WERI-Rb-1 (cell line): ENCODE data around the gene CLDND2.

Source experiments
- DNase-seq: peaks from one replicate; pipeline ENCODE4 v3.0.0-alpha.2; 2020
- H3K27ac ChIP-seq: fragments of 250-450 bp; sonication (Bioruptor Pico); 2 replicates; pipeline ENCODE4 v1.5.1; 2020; ENCODE audit warnings: mild to moderate bottlenecking, moderate library complexity
- H3K27me3 ChIP-seq: fragments of 250-450 bp; sonication (Bioruptor Pico); 2 replicates; pipeline ENCODE4 v1.5.1; 2021; ENCODE audit warnings: mild to moderate bottlenecking, low read depth, moderate library complexity; ENCODE audit not compliant: insufficient read depth, severe bottlenecking
- H3K36me3 ChIP-seq: fragments of 250-450 bp; sonication (Bioruptor Pico); 2 replicates; pipeline ENCODE4 v1.5.1; 2020; ENCODE audit warnings: mild to moderate bottlenecking, moderate library complexity
- H3K4me3 ChIP-seq: 2 replicates; pipeline ENCODE4 v1.5.1; 2011; ENCODE audit warnings: low read depth, mild to moderate bottlenecking, control low read depth, low read length
- H3K9me3 ChIP-seq: fragments of 250-450 bp; sonication (Bioruptor Pico); 2 replicates; pipeline ENCODE4 v1.5.1; 2021; ENCODE audit warnings: mild to moderate bottlenecking, moderate library complexity; ENCODE audit not compliant: severe bottlenecking
- TF ChIP-seq, protein P1 (sequence below): IDR thresholded peaks from 2 replicates; pipeline ENCODE4 v1.5.1; 2011; ENCODE audit warnings: low read depth, mild to moderate bottlenecking, control low read depth, inconsistent platforms, low read length

Gene CLDND2

DNA sequence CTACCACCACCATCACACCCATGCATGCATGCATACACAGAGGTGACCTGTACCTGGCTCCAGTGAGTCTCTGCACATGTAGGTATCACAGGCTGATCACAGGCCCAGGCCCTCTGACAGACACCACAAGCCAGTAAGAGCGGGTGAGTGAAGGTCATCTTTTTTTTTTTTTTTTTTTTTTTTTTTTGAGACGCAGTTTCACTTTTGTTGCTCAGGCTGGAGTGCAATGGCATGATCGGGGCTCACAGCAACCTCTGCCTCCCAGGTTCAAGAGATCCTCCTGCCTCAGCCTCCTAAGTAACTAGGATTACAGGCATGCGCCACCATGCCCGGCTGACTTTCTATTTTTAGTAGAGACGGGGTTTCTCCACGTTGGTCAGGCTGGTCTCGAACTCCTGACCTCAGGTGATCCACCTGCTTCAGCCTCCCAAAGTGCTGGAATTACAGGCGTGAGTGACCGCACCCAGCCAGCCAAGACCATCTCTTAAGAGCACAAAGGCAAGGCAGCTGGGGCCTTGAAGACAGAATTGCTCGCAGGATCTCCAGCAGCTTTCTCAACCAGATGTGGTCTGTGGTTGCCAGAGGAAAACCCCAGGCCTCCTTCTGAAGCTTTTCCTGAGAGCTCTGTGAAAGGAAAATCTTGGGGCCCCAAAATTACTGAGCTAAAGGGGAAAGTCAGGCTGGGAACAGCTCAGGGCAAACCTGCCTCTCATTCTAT lies 6.9 kb upstream of the CLDND2 start:
- no peaks in the 10 kb centered on the region for H3K36me3 ChIP-seq
- no peak overlapping the region for H3K4me3 ChIP-seq
- H3K9me3 ChIP-seq: no peaks in the 10 kb centered on the region
- TF ChIP-seq, protein P1, sequence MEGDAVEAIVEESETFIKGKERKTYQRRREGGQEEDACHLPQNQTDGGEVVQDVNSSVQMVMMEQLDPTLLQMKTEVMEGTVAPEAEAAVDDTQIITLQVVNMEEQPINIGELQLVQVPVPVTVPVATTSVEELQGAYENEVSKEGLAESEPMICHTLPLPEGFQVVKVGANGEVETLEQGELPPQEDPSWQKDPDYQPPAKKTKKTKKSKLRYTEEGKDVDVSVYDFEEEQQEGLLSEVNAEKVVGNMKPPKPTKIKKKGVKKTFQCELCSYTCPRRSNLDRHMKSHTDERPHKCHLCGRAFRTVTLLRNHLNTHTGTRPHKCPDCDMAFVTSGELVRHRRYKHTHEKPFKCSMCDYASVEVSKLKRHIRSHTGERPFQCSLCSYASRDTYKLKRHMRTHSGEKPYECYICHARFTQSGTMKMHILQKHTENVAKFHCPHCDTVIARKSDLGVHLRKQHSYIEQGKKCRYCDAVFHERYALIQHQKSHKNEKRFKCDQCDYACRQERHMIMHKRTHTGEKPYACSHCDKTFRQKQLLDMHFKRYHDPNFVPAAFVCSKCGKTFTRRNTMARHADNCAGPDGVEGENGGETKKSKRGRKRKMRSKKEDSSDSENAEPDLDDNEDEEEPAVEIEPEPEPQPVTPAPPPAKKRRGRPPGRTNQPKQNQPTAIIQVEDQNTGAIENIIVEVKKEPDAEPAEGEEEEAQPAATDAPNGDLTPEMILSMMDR: no peak
- no peak overlapping the region for H3K27ac ChIP-seq
- no peaks in the 10 kb centered on the region for H3K27me3 ChIP-seq
- DNase-seq: no peak

DNA sequence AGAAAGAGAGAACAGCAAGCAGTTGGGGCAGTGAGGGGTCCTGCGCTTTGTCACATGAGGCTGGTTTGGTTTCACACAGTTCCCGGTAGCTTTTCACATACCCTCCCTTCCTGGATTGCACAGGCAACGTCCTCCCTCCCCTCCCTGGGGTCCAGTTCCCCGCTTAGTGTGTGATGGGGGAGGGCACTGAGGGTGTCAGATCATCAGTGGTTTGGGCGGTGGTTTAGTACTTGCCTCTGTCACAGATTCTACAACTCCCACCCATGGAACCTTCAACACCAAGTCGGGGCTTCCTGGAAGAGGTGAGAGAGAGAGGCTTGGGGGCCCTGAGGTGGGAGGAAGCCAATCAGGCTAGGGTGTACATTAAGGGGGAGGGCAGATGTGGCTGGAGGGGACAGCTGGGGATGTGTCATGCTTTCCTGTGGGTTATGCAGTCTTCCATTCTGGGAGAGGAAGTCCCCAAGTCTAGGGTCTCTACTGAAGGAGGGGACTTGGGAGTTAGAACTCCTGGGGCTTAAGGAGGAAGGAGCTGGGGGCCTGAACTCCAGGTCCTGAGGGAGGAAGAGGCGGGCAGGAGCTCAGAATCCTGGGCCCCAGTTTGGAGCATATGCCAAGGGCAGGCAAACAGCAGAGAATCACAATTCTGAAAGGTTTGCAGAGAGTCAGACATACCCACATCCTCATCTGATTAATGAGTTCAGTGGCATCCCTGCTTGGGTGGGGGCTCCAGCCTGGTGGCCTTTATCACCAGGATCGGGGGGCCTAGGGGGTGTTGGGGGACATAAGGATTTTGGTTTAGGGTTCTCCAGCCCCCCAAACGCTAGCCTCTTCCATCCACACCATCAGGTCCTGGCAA lies 4.1 kb upstream of the CLDND2 start, which contains the start of gene NKG7:
TSS of gene NKG7 (minus strand) at position 6 of the 856 bp plus-strand sequence. CDS start 119 bp downstream, outside the sequence.
- no peak within 1 kb of the TSS for H3K27ac ChIP-seq
- no peaks in the 10 kb centered on the region for H3K9me3 ChIP-seq
- no peaks in the 10 kb centered on the region for H3K27me3 ChIP-seq
- no peak for DNase-seq
- TF ChIP-seq, protein P1: no peak
- no peaks in the 10 kb centered on the region for H3K36me3 ChIP-seq
- no peak within 1 kb of the TSS for H3K4me3 ChIP-seq

DNA sequence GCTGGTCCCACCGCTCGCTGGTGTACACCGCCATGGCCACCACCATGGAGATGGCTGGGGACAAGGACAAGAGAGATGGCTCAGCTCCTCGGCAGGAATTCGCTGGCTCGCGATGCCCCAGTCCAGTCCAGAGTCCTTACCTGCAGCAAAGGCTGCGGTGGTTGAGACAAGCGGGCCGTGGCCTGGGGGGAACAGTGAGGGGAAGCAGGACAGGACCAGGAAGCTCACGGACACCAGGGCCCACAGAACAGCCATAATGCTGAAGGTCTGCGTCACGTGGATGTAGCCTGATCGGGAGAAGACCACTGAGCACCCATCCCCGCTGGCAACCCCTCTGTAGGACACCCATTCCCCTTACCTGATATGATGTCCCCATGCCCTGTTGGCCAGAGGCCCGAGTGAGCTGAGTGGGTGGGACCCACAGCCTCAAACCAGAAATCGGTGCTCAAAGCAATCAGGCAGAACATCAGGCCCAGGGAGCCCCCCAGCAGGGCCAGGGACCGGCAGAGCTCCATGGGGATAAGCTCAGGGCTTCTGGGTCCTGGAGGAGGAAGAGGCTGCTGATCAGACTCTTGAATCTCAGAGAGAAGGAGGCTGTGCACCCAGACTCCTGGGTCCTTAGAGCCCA lies 3.3 kb upstream of the CLDND2 start:
- Histone ChIP-seq H3K9me3 (no peaks in the 10 kb centered on the region), H3K27ac (no peak overlapping the region), H3K27me3 (no peaks in the 10 kb centered on the region), H3K36me3 (no peaks in the 10 kb centered on the region), H3K4me3 (no peak overlapping the region)
- DNase-seq: no peak
- TF ChIP-seq, protein P1: no peak

DNA sequence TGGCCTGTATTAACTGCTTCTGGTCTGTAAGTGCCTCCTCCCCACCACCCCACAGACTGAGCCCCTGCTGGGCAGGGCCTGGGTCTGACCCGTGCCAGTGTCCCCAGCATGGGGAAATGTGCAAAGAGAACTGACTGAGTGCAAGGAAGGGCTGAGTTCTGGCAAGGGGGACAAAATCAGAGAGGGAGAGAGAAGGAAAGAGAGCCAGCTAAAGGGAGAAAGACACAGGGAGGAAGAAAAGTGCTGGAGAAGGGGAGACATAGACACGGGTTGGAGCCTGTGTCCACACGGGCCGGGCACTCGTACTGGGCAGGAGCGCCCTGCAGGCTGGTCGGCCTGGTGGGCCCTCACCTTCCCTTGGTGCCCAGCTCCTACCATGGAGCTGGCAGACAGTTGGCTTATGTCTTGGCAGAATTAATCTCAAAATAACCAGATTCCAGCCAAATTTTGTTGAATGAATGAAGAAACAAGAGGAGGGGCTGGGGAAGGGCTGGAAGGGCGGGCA lies 2.4 kb upstream of the CLDND2 start:
- no peak for DNase-seq
- Histone ChIP-seq H3K27me3 (no peaks in the 10 kb centered on the region), H3K36me3 (no peaks in the 10 kb centered on the region), H3K4me3 (no peak overlapping the region), H3K27ac (no peak overlapping the region), H3K9me3 (no peaks in the 10 kb centered on the region)
- TF ChIP-seq, protein P1: no peak

DNA sequence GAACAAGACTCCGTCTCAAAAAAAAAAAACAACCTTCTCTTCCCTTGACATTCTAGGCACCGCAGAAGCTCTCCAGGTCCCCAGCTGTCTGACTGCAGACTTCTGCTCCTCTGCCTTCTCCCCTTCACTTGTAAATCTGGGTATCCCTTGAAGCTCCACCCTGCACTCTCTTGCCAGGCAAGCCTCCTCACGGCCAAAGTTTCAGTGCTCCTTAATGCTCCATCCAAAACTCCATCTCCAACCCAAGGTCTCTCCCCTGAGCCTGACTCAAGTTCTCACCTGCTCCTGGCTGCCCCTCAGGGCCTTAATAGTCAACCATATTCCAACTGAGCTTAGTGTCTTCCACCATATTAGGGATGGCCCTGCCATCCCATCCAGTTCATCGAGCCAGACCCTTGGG lies 1.4 kb upstream of the CLDND2 start:
- no peak for DNase-seq
- Histone ChIP-seq H3K9me3 (no peaks in the 10 kb centered on the region), H3K27me3 (no peaks in the 10 kb centered on the region), H3K36me3 (no peaks in the 10 kb centered on the region), H3K4me3 (no peak overlapping the region), H3K27ac (no peak overlapping the region)
- TF ChIP-seq, protein P1: no peak
